ENCODE measurements around the gene STEAP3.

DNA sequence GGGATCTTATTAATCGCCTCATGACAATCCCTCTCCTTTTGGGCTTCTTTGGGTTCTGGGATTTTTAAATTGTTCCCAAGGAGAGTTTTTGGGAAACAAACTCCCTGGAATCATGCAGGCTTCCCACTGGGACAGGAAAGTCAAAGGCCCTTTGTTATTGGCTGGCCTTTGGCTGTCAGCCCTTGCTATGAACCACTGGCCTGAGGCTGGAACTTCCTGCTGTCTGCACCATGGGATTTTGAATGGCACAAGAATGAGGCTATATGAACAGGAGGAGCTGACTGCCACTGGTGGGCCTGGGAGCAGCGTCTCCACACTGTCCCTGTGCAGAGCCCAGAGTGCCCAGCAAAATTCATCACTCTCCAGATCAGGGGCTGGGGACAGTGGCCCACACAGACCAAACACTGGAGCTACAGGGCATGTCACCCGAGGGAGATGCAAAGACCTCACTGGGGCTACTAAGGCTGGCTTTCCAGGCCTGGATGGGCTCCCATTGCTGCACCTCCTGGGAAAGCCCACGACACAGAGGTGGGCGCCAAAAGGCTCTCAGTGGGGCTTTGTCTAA, 35.7 kb downstream of the STEAP3 start:
- TF ChIP-seq, protein P1, sequence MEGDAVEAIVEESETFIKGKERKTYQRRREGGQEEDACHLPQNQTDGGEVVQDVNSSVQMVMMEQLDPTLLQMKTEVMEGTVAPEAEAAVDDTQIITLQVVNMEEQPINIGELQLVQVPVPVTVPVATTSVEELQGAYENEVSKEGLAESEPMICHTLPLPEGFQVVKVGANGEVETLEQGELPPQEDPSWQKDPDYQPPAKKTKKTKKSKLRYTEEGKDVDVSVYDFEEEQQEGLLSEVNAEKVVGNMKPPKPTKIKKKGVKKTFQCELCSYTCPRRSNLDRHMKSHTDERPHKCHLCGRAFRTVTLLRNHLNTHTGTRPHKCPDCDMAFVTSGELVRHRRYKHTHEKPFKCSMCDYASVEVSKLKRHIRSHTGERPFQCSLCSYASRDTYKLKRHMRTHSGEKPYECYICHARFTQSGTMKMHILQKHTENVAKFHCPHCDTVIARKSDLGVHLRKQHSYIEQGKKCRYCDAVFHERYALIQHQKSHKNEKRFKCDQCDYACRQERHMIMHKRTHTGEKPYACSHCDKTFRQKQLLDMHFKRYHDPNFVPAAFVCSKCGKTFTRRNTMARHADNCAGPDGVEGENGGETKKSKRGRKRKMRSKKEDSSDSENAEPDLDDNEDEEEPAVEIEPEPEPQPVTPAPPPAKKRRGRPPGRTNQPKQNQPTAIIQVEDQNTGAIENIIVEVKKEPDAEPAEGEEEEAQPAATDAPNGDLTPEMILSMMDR (IDR thresholded peaks at IDR 0.05): no peak
- no peak for TF ChIP-seq POLR2AphosphoS5 (IDR thresholded peaks at IDR 0.05)
- no peak for TF ChIP-seq POLR2A (IDR thresholded peaks at IDR 0.05; ENCODE audit: low read depth)
- TF ChIP-seq EP300 (IDR thresholded peaks at IDR 0.05): no peak

Measured in esophagus muscularis mucosa (tissue), 4 donors.